ENCODE measurements around the gene RAB5IF.
"Not testable (repeated sequence)": the region's sequence is repeated elsewhere in the genome, so short reads cannot be mapped to it uniquely, and the experiment has no call there.

RAB5IF gene, protein sequence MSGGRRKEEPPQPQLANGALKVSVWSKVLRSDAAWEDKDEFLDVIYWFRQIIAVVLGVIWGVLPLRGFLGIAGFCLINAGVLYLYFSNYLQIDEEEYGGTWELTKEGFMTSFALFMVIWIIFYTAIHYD

DNA sequence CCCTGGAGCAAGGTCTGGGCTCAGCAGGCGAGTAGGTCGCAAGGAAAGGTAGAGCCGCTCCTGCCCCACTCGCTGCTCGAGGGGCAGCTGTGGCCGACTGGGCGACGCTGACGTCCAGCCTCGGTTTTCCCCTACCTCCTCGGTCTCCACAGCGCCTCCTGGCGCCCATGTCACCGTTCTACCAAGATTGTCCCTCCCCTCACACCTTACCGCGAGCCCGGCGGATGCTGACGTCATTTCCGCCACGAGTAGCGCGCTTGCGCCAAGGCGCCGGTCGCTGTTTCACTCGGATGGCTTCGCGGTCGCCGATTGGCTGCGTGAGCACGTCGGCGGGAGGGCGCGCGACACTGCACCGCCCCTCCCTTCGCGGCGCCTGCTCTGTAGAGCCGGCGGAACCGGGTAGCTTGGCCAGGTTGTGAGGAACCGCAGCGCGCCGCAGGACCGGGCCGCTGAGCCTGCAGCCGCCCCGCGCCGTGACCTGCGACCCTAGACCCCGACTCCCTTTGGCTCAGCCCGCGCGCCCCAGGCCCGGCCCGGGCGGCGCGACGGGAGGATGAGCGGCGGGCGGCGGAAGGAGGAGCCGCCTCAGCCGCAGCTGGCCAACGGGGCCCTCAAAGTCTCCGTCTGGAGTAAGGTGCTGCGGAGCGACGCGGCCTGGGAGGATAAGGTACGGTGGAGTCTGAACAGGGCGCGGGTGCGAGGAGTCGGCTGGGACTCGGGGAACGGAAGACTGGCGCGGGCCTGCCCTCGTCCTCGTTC is at the start of gene RAB5IF:
TSS of gene RAB5IF (plus strand) at position 381 of the 759 bp plus-strand sequence. CDS start at position 554, 173 bp downstream.
- DNase-seq: peak; percentile 99

DNA sequence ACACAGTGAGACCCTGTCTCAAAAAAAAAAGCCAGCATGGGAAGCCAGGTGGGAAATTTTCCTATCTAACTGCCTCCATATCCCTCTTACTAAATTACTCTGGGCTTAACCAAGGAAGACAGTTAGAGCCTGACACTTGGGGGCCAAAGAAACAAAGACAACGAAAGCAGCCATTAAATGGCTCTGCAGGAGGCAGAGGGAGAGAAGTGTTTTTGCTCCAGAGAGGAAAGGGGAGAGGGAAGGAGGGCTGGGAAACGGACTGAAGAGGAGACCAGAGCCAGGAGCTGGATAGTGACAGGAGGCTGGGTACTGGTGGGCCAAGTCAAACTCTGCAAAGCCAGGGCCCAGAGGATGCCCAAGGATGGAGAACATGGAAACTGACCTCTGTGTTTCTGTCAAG is 42.9 kb upstream of the RAB5IF start:
- DNase-seq: no peak

DNA sequence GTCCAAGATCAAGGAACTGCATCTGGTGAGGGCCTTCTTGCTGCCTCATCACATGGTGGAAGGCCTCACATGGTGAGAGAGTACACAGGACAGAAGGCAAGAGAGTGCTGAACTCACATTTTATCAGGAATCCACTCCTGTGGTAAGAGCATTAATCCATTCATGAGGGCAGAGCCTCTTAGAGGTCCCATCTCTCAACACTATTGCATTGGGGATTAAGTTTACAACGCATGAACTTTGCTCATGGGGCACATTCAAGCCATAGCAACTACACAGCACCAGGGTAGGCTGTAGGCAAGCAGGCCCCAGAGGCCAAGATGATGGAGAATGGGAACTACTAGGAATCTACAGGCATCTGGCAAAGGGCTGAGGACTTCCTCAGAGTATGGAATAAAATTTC is 42.2 kb upstream of the RAB5IF start:
- no peak for DNase-seq

DNA sequence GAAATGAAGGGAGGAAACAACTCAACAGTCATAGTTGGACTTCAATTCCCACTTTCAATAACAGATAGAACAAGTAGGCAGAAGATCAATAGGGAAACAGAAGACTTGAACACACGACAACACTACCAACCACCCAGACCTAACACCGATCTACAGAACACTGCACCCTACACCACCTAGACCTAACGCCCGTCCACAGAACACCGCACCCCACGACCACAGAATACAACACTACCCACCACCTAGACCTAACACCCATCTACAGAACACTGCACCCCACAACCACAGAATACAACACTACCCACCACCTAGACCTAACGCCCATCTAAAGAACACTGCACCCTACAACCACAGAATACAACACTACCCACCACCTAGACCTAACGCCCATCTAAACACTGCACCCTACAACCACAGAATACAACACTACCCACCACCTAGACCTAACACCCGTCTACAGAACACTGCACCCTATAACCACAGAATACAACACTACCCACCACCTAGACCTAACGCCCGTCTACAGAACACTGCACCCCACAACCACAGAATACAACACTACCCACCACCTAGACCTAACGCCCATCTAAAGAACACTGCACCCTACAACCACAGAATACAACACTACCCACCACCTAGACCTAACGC is 41.4 kb upstream of the RAB5IF start:
- not testable (repeated sequence) for DNase-seq

DNA sequence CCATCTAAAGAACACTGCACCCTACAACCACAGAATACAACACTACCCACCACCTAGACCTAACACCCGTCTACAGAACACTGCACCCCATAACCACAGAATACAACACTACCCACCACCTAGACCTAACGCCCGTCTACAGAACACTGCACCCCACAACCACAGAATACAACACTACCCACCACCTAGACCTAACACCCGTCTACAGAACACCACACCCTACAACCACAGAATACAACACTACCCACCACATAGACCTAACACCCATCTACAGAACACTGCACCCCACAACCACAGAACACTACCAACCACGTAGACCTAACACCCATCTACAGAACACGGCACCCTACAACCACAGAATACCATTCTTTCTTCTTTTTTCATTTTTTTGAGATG is 40.9 kb upstream of the RAB5IF start:
- not testable (repeated sequence) for DNase-seq

DNA sequence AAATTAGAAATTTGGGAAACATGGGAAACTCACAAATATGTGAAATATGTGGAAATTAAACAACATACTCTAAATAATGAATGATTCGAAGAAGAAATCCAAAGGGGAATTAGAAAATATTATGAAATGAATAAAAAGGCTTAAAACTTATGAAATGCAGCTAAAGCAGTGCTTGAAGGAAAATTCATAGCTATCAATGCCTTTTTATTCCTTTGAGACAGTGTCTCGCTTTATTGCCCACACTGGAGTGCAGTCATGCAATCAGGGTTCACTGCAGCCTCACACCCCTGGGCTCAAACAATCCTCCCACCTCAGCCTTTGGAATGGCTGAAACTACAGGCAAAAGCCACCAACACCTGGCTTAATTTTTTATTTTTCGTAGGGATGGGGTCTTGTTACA is 40.1 kb upstream of the RAB5IF start:
- no peak for DNase-seq

DNA sequence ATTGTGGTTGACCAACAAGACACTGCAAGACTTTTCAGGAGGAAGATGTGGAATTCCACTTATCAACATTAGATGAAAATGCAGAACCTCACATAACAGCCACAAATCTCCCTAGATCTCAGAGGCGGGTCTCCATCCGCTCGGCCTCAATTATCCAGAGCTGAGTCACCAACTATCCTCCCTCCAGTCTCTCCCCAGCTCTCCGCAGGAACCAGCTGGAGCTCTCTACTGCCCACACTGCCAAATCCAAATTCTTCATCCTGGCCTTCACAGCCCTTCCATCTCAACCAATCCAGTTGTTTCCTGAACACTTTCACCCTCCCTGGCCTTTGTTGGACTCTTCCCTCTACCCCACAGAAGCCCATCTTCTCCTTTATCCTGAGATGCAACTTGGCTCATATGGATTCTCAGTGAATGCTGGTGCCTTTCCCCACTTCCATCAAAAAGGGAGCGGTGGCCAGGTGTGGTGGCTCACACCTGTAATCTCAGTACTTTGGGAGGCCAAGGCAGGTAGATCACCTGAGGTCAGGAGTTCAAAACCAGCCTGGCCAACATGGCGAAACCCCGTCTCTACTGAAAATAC is 35.6 kb upstream of the RAB5IF start:
- no peak for DNase-seq

DNA sequence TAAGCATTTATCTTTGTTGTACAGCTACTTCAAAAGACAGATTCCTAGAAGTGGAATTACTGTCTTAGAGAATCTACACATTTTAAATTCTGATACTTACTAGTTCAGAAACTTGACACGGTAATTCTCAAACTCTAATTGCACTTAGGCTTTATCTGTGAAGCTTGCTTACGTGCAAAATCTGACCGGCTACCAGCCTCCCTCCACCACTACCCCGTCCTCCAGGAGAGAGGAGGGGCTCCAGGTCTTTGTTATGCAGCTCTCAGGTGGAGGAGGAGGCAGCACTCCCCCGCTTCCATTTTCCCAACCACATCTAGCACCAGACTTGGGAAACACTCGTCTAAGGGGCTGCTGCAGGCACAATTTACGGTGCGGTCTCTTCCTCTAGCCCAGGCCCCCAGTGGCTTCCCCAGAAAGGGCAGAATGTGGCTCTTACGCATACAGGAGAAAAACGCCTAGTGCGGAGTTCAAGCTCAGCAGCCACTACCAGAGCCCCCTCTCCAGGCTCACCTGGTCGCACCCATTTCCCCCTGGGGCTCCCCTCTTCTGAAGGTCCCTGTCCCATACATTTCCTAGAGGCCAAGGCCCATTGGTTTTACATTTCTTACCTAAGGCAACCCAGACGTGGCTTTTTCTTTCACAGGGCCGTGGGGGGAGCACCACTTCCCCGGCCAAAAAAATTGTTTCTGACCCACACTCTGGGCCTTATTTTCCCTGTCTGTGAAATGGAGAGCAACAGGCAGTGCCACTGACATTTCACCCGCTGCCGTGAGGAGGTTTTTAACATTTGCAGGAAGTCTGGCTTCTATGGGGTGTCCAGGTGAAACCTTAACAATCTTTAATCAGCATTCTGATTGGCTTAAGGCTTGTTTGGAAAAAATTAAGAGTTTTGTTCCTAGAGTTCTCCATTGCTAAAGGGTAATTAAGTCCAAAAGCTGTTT is 33.7 kb upstream of the RAB5IF start:
- DNase-seq: no peak

DNA sequence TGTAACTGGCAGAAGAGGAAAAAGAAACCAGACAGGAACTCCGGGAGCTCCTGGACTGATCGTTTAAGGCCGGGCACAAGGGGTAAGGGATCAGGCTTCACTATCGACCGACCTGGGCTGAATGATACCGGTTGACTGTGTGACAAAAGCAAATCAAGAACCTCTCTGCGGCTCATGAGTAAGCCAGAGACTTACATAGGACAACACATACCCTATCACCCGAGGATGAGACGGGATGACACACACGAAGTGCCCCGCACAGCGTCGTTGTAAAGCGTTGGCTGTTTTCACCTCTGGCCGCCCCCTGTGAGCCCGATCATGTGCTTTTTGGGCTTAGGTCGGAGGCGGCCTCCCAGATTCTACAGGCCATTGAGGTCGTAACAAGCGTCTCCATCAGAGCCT is 32.9 kb upstream of the RAB5IF start:
- peak; percentile 73 for DNase-seq

DNA sequence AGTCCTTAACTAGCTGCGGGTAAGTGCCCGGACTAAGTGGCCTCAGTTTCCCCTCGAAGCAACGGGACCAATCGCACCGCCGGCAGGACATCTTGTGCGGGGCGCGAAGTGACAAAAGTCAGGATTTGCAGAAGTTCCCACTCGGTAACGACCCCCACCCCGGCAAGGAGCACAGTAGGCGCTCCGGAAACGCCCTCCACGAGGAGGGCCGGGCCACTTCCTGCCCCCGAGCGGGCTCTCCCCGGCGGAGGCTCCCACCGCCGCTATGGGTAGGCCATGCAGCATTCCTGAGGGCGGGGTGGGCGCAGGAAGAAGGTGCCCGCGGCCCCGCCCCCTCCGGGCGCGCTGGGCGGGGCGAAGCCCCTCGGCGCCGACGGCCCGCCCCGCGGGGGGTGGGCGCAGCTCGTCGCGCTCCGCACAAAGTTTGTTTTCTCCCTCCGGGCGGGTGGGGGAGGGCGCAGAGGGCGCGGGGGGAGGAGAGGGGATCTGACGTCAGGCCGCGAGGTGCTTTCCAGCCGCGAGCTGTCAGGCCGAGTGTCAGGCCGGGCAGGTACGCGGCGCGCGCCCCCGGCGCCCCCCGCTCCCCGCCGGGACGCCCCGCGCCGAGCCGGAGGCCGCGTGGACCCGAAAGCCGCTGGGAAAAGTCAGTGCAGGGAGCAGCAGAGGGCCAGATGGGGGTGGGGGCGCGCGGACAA is 32.3 kb upstream of the RAB5IF start, which contains the start of gene TGIF2:
TSS of gene TGIF2 (plus strand) at position 495 of the 695 bp plus-strand sequence. CDS start 5,178 bp downstream, outside the sequence.
- DNase-seq: peak; percentile 86

DNA sequence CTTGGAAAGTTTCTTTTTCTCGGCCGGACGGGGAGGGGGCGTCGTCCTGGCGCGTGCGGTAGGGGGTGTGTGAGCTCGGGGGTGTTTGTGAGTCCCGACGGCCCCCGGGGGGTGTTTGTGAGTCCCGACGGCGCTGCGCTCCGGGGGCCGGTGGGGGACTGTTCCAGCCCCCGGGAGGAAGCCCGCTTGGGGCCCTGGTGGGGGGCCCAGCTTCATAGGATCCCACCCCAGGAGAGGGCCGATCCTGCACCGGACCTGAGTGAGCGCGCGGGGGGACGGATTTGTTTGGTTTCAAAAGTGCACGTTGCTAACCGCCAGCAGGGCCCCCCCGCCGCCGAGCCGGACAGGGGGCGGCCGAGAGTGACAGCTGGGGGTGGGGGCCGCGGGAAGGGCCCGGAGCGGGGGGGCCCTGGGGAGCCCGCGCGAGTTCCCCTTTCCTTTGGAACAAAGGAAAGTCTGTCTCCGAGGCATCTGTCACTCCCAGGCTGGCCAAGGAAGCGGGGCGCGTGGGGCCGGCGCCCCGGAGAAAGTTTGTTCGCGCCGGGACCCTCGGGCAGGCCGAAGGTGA is 31.7 kb upstream of the RAB5IF start:
- DNase-seq: peak; percentile 50

DNA sequence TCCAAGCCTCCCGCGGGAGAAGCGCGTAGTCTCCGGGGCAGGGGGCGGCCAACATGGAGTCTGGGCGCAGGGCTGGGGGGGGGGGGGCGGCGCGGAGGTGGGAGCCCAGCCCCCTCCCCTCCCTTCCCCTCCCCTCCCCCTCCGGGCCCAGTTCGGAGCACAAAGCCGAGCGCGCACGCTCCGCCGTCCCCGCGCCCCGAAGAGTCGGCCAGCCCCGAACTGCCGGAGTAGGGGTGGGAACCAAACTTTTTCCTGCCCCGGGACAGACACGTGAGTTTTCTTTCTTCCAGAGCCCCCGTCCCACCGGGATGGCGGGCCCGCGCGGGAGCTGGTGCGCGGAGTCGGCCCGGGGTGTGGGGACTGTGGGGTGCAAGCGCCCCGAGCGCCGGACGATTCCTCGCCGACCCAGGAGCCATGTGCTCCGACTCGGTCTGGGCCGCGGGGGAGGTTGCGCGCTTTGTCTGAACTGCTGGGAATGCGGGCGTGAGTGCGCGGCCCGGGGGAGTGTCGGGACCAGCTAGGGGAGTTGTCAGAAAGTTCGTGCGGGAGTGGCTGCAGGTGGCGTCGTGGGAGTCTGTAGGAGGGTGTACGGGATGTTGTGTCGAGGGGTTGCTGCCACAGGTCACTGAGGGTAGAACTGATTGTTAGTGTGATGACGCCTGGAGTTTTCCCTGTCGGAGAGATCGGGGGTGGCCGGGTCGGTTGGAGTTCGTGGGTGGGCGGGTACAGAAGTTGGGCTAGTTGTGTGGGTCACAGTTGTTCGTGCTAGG is 31.0 kb upstream of the RAB5IF start:
- DNase-seq: peak; percentile 61

DNA sequence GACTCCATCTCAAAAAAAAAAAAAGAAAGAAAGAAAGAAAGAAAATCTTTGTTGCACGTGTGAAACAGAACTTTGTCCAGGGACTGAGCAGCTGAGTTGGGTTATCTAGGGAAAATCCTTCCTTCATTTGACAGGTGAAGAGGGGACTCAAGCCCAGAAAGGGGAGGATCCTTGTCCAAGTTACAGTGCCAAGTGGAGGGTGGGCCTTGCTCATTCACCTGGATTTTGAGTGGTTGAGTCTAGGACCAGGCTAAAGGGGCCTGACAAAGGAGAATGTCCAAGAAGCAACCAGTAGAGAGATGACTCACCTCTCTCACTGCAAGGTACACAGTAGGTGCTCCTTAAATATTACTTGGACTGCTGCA is 29.5 kb upstream of the RAB5IF start:
- DNase-seq: no peak

DNA sequence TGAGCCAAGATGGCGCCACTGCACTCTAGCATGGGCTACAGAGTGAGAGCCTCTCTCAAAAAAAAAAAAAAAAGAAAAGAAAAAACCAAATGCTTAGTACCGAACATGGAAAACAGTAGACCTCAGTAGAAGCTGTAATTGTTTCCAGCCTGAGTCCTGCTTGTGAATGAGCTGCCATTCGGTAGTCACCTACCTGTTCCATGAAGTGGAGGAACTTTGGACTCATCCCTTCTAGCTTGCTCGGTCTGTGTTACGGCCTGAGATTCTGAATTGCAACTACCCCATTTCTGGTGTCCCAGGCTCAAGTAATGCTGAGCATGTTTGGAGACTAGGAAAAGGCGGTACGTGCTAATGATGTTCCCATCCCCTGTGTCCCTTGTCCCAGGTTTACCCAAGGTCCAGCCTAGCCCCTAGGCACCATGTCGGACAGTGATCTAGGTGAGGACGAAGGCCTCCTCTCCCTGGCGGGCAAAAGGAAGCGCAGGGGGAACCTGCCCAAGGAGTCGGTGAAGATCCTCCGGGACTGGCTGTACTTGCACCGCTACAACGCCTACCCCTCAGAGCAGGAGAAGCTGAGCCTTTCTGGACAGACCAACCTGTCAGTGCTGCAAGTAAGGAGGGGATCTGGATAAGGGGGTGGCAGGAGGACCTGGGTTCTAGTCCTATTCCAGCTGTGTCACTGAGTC is 27.1 kb upstream of the RAB5IF start:
- DNase-seq: no peak

DNA sequence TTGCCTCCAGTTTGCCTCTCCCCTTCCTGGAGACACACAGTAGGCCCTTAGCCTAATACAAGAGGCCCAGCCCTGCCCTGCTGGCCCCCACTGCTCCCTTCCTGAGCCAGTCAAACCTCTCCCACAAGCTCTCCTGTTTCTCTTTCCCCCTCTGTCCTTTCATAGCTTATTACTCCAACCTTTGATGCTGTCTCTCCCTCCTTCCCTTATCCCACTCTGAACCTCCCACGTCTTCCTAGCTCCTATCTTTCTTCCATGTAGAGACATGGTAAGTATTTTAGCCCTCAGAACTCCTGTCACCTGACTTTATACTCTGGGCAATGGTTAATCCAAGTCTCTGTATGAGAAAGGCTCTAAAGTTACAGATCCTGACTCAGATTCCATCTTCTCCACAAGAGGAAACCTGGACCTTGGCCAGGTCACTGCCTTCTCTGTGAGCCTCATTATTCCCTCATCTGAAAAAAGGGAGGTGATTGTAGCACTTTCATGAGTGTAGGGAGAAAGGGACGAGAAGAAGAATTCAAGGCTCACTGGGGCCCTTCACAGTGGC is 25.5 kb upstream of the RAB5IF start:
- DNase-seq: no peak

DNA sequence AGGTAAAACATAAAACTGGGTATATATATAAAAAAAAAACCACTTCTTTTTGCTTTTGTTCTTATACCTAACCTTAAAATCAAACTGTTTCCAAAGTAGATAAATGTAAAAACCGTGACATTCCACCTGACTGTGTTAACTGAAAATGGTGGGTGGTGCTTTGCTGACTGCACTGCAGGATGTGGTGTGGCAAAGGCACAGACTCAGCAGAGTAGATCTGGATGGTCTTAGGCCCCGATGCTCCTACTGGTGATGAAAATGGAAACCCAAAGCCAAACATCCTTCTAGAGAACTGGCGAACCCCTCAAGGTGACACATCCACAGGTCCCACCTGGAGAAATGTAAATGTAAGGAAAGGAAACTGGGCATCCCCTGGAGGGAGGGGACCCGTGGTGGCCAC is 23.3 kb upstream of the RAB5IF start:
- no peak for DNase-seq

DNA sequence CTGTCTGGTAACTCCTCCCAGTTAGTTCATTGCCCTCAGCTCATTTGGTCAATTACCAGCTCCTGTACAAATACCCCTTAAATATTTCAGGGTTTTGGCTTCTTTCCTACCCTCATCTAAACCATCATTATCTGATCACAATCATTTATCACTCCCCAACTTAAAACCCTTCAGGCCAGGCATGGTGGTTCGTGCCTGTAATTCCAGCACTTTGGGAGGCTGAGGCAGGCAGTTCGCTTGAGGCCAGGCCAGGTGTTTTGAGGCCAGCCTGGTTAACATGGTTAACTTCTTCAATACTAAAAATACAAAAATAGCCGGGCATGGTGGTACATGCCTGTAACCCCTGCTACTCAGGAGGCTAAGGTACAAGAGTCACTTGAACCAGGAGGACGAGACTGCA is 22.8 kb upstream of the RAB5IF start:
- DNase-seq: no peak

DNA sequence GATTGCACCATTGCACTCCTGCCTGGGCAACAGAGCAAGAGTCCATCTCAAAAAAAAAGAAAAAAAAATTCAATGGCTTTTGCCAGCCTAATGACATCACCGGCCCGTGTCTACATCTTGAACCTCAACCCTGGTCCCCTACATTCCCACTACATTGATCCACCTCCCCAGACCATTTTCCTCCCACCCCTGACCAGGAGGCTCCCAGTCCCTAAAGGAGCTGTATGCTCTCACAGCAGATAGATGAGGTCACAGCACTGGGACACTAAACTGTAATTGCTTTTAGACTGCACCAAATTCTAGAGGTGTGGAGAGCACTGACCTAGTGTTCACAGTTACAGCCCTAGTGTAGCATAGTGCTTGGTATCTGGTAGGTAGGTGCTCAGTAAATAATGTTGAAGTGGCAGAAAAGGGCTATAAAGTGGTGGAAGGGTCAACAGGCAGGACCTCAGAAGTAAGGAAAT is 21.5 kb upstream of the RAB5IF start:
- DNase-seq: no peak

DNA sequence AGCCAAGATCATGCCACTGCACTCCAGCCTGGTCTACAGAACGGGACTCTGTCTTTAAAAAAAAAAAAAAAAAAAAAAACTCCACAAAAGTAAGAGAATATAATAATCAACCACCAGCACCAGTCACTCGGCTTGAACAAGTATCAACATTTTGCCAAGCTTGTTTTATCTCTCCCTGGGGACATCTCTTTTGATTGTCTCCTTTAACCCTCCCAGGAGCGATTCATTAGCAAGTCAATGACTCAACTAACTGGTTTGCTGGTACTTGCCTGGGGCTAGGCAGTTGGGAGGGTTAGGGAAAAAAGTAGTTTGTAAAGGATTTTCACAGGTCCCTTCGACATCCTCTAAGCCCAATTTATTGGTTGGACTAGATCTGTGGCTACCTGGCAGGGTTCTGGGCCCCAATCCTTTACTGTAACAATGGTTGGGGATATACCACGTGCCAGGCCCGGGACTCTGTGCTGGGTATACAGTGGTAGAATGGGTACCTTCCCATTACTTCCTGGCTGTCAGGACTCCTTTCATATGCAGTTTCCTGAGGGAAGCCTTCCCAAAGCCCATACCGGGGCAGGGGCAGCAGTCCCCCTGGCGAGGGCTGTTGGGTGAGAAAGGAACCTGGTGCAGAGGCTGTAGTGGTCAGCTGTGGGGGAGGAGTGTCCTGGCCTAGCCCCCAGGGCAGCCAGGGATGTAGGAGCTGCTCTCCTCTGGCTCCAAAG is 20.0 kb upstream of the RAB5IF start:
- no peak for DNase-seq
